GM19438 (cell line): ENCODE measurements around the gene ATF7.

ENCODE experiments used
- ATAC-seq: cut with Tn5 transposase; IDR thresholded peaks from one replicate; pipeline ENCODE4 v1.9.1; 2021; ENCODE audit warnings: low read depth; ENCODE audit not compliant: unreplicated experiment

Gene ATF7

GRCh38 chr12:53538209-53538689, 87.9 kb downstream of the ATF7 start:
- no peak for ATAC-seq

- ATAC-seq, result no peak
Observed at GRCh38 chr12:53536962-53537361, 89.2 kb downstream of the ATF7 start.

- no peak for ATAC-seq
Observed at GRCh38 chr12:53533471-53533870, 92.7 kb downstream of the ATF7 start.

- ATAC-seq, result no peak
Observed at GRCh38 chr12:53532524-53533445, 93.4 kb downstream of the ATF7 start.

- ATAC-seq, result no peak
Observed at GRCh38 chr12:53532021-53532420, 94.2 kb downstream of the ATF7 start.

- no peak for ATAC-seq
Observed at GRCh38 chr12:53530920-53531319, 95.3 kb downstream of the ATF7 start.

GRCh38 chr12:53530061-53530460, 96.1 kb downstream of the ATF7 start:
- no peak for ATAC-seq

- ATAC-seq, result no peak
Observed at GRCh38 chr12:53524476-53524875, 101.7 kb downstream of the ATF7 start.

- ATAC-seq, result no peak
Observed at GRCh38 chr12:53523131-53523530, 103.1 kb downstream of the ATF7 start.

- ATAC-seq, result no peak
Observed at GRCh38 chr12:53518381-53518780, 107.8 kb downstream of the ATF7 start.

- ATAC-seq, result no peak
Observed at GRCh38 chr12:53516758-53517455, 109.3 kb downstream of the ATF7 start.

- ATAC-seq, result no peak
Observed at GRCh38 chr12:53515291-53515680, 110.9 kb downstream of the ATF7 start.

GRCh38 chr12:53514628-53515290, 111.4 kb downstream of the ATF7 start:
- ATAC-seq, result no peak

- ATAC-seq, result no peak
Observed at GRCh38 chr12:53513712-53514410, 112.3 kb downstream of the ATF7 start.

- no peak for ATAC-seq
Observed at GRCh38 chr12:53510181-53510812, 115.9 kb downstream of the ATF7 start.

GRCh38 chr12:53508534-53509170, 117.5 kb downstream of the ATF7 start:
- ATAC-seq, result peak; percentile 92

GRCh38 chr12:53507603-53507885, 118.6 kb downstream of the ATF7 start:
- no peak for ATAC-seq

GRCh38 chr12:53506881-53507602, 119.1 kb downstream of the ATF7 start, which contains the start of gene NPFF:
Gene NPFF, minus strand, starts transcription at chr12:53507484. Its CDS starts 10 bp downstream, at chr12:53507474.
- ATAC-seq, result no peak

GRCh38 chr12:53506450-53506785, 119.8 kb downstream of the ATF7 start:
- ATAC-seq, result no peak
